Keratinocyte (primary cell): ENCODE measurements around the gene NUDT21. TPM values are rescaled to one million over a fixed set of nuclear protein-coding genes. Genes with fewer than 3 reads are reported as not detected.
A peak's percentile ranks its signal among the peaks of the same experiment; 100 is the strongest.

Source experiments
- DNase-seq: peaks from one replicate; pipeline ENCODE4 v3.0.0-alpha.2; 2011; ENCODE audit warnings: low read depth, missing footprints, low spot score
- FAIRE-seq: peaks from 2 replicates; lab custom pipeline; 2011; peaks lifted over from hg19 to GRCh38; lab: Jason Lieb, UNC
- H2AFZ ChIP-seq: 2 replicates; pipeline ENCODE4 v1.6.0; 2012; ENCODE audit warnings: low read length, control low read depth, inconsistent platforms; ENCODE audit not compliant: control insufficient read depth
- H3K27ac ChIP-seq: 2 replicates; pipeline ENCODE4 v1.5.1; 2011; ENCODE audit warnings: low read length; ENCODE audit not compliant: control insufficient read depth, insufficient read depth
- H3K27me3 ChIP-seq: 3 replicates; pipeline ENCODE4 v1.6.0; 2011; ENCODE audit warnings: low read length; ENCODE audit not compliant: control insufficient read depth, insufficient read depth; ENCODE audit errors: extremely low read depth
- H3K36me3 ChIP-seq, 2 experiments: 2 replicates in 1 of 2; 3 replicates in 1 of 2; pipeline ENCODE4 v1.5.1; 2011; ENCODE audit warnings: low read length in 2 of 2, mild to moderate bottlenecking in 1 of 2; ENCODE audit not compliant: control insufficient read depth in 2 of 2, insufficient read depth in 2 of 2; ENCODE audit errors: extremely low read depth in 1 of 2
- H3K4me1 ChIP-seq: 3 replicates; pipeline ENCODE4 v1.5.1; 2011; ENCODE audit warnings: low read length; ENCODE audit not compliant: control insufficient read depth, insufficient read depth; ENCODE audit errors: extremely low read depth
- H3K4me2 ChIP-seq: 3 replicates; pipeline ENCODE4 v1.6.0; 2011; ENCODE audit warnings: low read depth, low read length; ENCODE audit not compliant: control insufficient read depth, insufficient read depth; ENCODE audit errors: extremely low read depth
- H3K4me3 ChIP-seq, 3 experiments: fragments of 200-600 bp in 1 of 3; sonication (generic) in 1 of 3; 2 replicates in 2 of 3; 3 replicates in 1 of 3; pipeline ENCODE4 v1.5.1; 2011 to 2016; ENCODE audit warnings: low read length in 3 of 3, mild to moderate bottlenecking in 3 of 3, control low read depth in 2 of 3, inconsistent platforms in 1 of 3, low read depth in 1 of 3, mixed read lengths in 1 of 3, mixed run types in 1 of 3, moderate library complexity in 1 of 3; ENCODE audit not compliant: control insufficient read depth in 2 of 3, insufficient read depth in 2 of 3; ENCODE audit errors: extremely low read depth in 1 of 3
- H3K79me2 ChIP-seq: 2 replicates; pipeline ENCODE4 v1.6.0; 2012; ENCODE audit warnings: low read length; ENCODE audit not compliant: control insufficient read depth, insufficient read depth
- H3K9ac ChIP-seq: 3 replicates; pipeline ENCODE4 v1.6.0; 2011; ENCODE audit warnings: low read length; ENCODE audit not compliant: control insufficient read depth, insufficient read depth; ENCODE audit errors: extremely low read depth
- H3K9me1 ChIP-seq: 3 replicates; pipeline ENCODE4 v1.6.0; 2011; ENCODE audit warnings: low read length; ENCODE audit not compliant: control insufficient read depth, insufficient read depth; ENCODE audit errors: extremely low read depth
- H3K9me3 ChIP-seq: 2 replicates; pipeline ENCODE4 v1.5.1; 2012; ENCODE audit warnings: low read depth, low read length; ENCODE audit not compliant: control insufficient read depth
- H4K20me1 ChIP-seq: 3 replicates; pipeline ENCODE4 v1.6.0; 2011; ENCODE audit warnings: low read length; ENCODE audit not compliant: control insufficient read depth, insufficient read depth; ENCODE audit errors: extremely low read depth
- CTCF ChIP-seq, 3 experiments: IDR thresholded peaks in 1 of 3; conservative IDR thresholded peaks in 1 of 3; optimal IDR thresholded peaks in 1 of 3; 2 replicates in 2 of 3; 3 replicates in 1 of 3; pipeline versions ENCODE3 to v1.5.1; 2011; ENCODE audit warnings: low read length in 3 of 3, mild to moderate bottlenecking in 3 of 3, moderate library complexity in 2 of 3, control low read depth in 1 of 3, inconsistent platforms in 1 of 3; ENCODE audit not compliant: insufficient read depth in 2 of 3; ENCODE audit errors: extremely low read depth in 1 of 3
- EZH2 ChIP-seq: IDR thresholded peaks from one replicate; pipeline ENCODE4 v1.6.1; 2012; ENCODE audit warnings: inconsistent platforms, mild to moderate bottlenecking, low read length, moderate library complexity
- dilution Hi-C: fragments of 300-500 bp; cut with MboI; formaldehyde crosslinking; loops from one replicate; pipeline ENCODE4 v1.7.0; 2020; ENCODE audit warnings: low sequenced_read_pairs; ENCODE audit not compliant: extremely low pct_ligation_motif_present
- polyA plus RNA-seq, 5 experiments: library from polyadenylated mRNA; depleted of rRNA in 3 of 5; stranded (reverse) in 3 of 5; stranded (forward) in 1 of 5; unstranded in 1 of 5; fragments of >200 nt; gene quantifications; 1 replicate in 1 of 5; 2 replicates in 3 of 5; 3 replicates in 1 of 5; pipeline versions ENCODE4 v1.2.1 to v1.2.3, GENCODE V29; 2011 to 2012; ENCODE audit warnings: missing spikeins in 2 of 5, low read depth in 1 of 5, low replicate concordance in 1 of 5

Gene NUDT21
- polyA plus RNA-seq, 1 donor (not counting 4 experiments of a cell fraction or from before 2014, with no cell fraction given) = 98.2 TPM

GRCh38 chr16:56421976-56422669 is 29.0 kb downstream of the NUDT21 start:
- H3K4me2 ChIP-seq = peak overlapping the region; percentile 17
- H3K9me3 ChIP-seq = no peaks in the 10 kb centered on the region
- no peak overlapping the region for H2AFZ ChIP-seq
- H3K79me2 ChIP-seq = peaks cover 64% of the 10 kb centered on the region
- H3K9ac ChIP-seq = no peak overlapping the region
- no peaks in the 10 kb centered on the region for H4K20me1 ChIP-seq
- no peaks in the 10 kb centered on the region for H3K9me1 ChIP-seq
- H3K27ac ChIP-seq = no peak overlapping the region
- DNase-seq (no peak), FAIRE-seq (no peak)
- peaks cover 32% of the 10 kb centered on the region for H3K4me1 ChIP-seq
- no peaks in the 10 kb centered on the region for H3K36me3 ChIP-seq
- dilution Hi-C loops = no loop called here
- H3K4me3 ChIP-seq = no peak overlapping the region
- no peaks in the 10 kb centered on the region for H3K27me3 ChIP-seq
- TF ChIP-seq CTCF (optimal IDR thresholded peaks at IDR 0.05 in 1 of 3, IDR thresholded peaks at IDR 0.05 in 1 of 3, conservative IDR thresholded peaks at IDR 0.05 in 1 of 3; ENCODE audit: extremely low read depth in 1 of 3, insufficient read depth in 2 of 3, low read length in 3 of 3) (no peak), EZH2 (no peak)

GRCh38 chr16:56421313-56421712 is 29.8 kb downstream of the NUDT21 start:
- Histone ChIP-seq H3K4me1 (peaks cover 31% of the 10 kb centered on the region), H3K27me3 (no peaks in the 10 kb centered on the region), H4K20me1 (no peaks in the 10 kb centered on the region), H3K4me2 (no peak overlapping the region), H2AFZ (no peak overlapping the region), H3K9ac (no peak overlapping the region), H3K79me2 (peaks cover 70% of the 10 kb centered on the region), H3K4me3 (no peak overlapping the region), H3K36me3 (no peaks in the 10 kb centered on the region), H3K9me3 (no peaks in the 10 kb centered on the region), H3K9me1 (no peaks in the 10 kb centered on the region), H3K27ac (no peak overlapping the region)
- FAIRE-seq (no peak), DNase-seq (no peak)
- TF ChIP-seq CTCF (optimal IDR thresholded peaks at IDR 0.05 in 1 of 3, IDR thresholded peaks at IDR 0.05 in 1 of 3, conservative IDR thresholded peaks at IDR 0.05 in 1 of 3; ENCODE audit: extremely low read depth in 1 of 3, insufficient read depth in 2 of 3, low read length in 3 of 3) (no peak), EZH2 (no peak)
- dilution Hi-C loops = no loop called here
